H9 (cell line): ENCODE measurements around the gene TMPRSS6. TPM values are rescaled to one million over a fixed set of nuclear protein-coding genes. Genes with fewer than 3 reads are reported as not detected.

Experiments used
- DNase-seq: peaks from one replicate; pipeline ENCODE4 v3.0.0-alpha.2; 2017
- H2AFZ ChIP-seq: one replicate; pipeline ENCODE4 v1.6.1; 2013; ENCODE audit warnings: mild to moderate bottlenecking, low read length, control low read depth, moderate library complexity
- H2AK5ac ChIP-seq: 2 replicates; pipeline ENCODE4 v1.6.1; 2013; ENCODE audit warnings: low read length, control low read depth, mixed read lengths; ENCODE audit not compliant: insufficient read length
- H2BK120ac ChIP-seq: one replicate; pipeline ENCODE4 v1.6.1; 2013; ENCODE audit warnings: low read depth, mild to moderate bottlenecking, low read length, control low read depth, inconsistent platforms; ENCODE audit not compliant: poor library complexity, severe bottlenecking
- H2BK12ac ChIP-seq: 2 replicates; pipeline ENCODE4 v1.6.1; 2013; ENCODE audit warnings: low read length, control low read depth, mixed read lengths, low read depth; ENCODE audit not compliant: insufficient read length
- H2BK15ac ChIP-seq: 2 replicates; pipeline ENCODE4 v1.6.1; 2013; ENCODE audit warnings: low read depth, low read length, control low read depth
- H2BK20ac ChIP-seq: one replicate; pipeline ENCODE4 v1.6.1; 2013; ENCODE audit warnings: low read depth, mild to moderate bottlenecking, low read length, control low read depth, inconsistent platforms; ENCODE audit not compliant: poor library complexity, severe bottlenecking
- H2BK5ac ChIP-seq: 2 replicates; pipeline ENCODE4 v1.6.1; 2013; ENCODE audit warnings: low read length, control low read depth, mixed read lengths; ENCODE audit not compliant: insufficient read length
- H3K14ac ChIP-seq: 2 replicates; pipeline ENCODE4 v1.6.1; 2013; ENCODE audit warnings: low read length, control low read depth; ENCODE audit not compliant: insufficient read depth
- H3K18ac ChIP-seq: 2 replicates; pipeline ENCODE4 v1.6.1; 2013; ENCODE audit warnings: low read depth, mild to moderate bottlenecking, mixed read lengths, low read length, control low read depth; ENCODE audit not compliant: insufficient read length
- H3K23ac ChIP-seq: 2 replicates; pipeline ENCODE4 v1.6.1; 2013; ENCODE audit warnings: low read length, control low read depth, mixed read lengths, low read depth; ENCODE audit not compliant: insufficient read length
- H3K23me2 ChIP-seq: 2 replicates; pipeline ENCODE4 v1.6.1; 2013; ENCODE audit warnings: low read depth, mild to moderate bottlenecking, mixed read lengths, low read length, control low read depth; ENCODE audit not compliant: insufficient read length, poor library complexity, severe bottlenecking
- H3K27ac ChIP-seq: 2 replicates; pipeline ENCODE4 v1.5.1; 2013; ENCODE audit warnings: low read length, control low read depth, mixed read lengths, low read depth; ENCODE audit not compliant: insufficient read length
- H3K27me3 ChIP-seq: 2 replicates; pipeline ENCODE4 v1.6.1; 2013; ENCODE audit warnings: low read length, control low read depth, inconsistent platforms; ENCODE audit not compliant: insufficient read depth
- H3K4ac ChIP-seq: 2 replicates; pipeline ENCODE4 v1.6.1; 2013; ENCODE audit warnings: low read depth, mild to moderate bottlenecking, control low read depth, inconsistent platforms, low read length, moderate library complexity
- H3K4me1 ChIP-seq: 2 replicates; pipeline ENCODE4 v1.6.1; 2013; ENCODE audit warnings: low read length, control low read depth, inconsistent platforms; ENCODE audit not compliant: insufficient read depth
- H3K4me2 ChIP-seq: 2 replicates; pipeline ENCODE4 v1.6.1; 2013; ENCODE audit warnings: low read length, control low read depth, mixed read lengths; ENCODE audit not compliant: insufficient read length, insufficient read depth
- H3K56ac ChIP-seq: 2 replicates; pipeline ENCODE4 v1.6.1; 2013; ENCODE audit warnings: low read depth, mild to moderate bottlenecking, mixed read lengths, low read length, control low read depth; ENCODE audit not compliant: insufficient read length
- H3K79me1 ChIP-seq: 2 replicates; pipeline ENCODE4 v1.6.1; 2013; ENCODE audit warnings: low read depth, mild to moderate bottlenecking, moderate library complexity, low read length, control low read depth, inconsistent platforms; ENCODE audit not compliant: insufficient read depth, poor library complexity, severe bottlenecking
- H3K79me2 ChIP-seq: 2 replicates; pipeline ENCODE4 v1.6.1; 2013; ENCODE audit warnings: low read length, control low read depth, inconsistent platforms; ENCODE audit not compliant: insufficient read depth
- H3K9ac ChIP-seq: 2 replicates; pipeline ENCODE4 v1.6.1; 2013; ENCODE audit warnings: low read length, control low read depth, mixed read lengths; ENCODE audit not compliant: insufficient read length; ENCODE audit errors: extremely low read depth
- H3K9me3 ChIP-seq: one replicate; pipeline ENCODE4 v1.6.1; 2013; ENCODE audit warnings: low read depth, low read length, inconsistent platforms; ENCODE audit not compliant: control insufficient read depth
- H3T11ph ChIP-seq: one replicate; pipeline ENCODE4 v1.6.1; 2013; ENCODE audit warnings: mild to moderate bottlenecking, low read length, control low read depth, inconsistent platforms
- H4K20me1 ChIP-seq: one replicate; pipeline ENCODE4 v1.6.1; 2013; ENCODE audit not compliant: control insufficient read depth, insufficient read length, insufficient read depth
- H4K5ac ChIP-seq: 2 replicates; pipeline ENCODE4 v1.6.1; 2013; ENCODE audit warnings: low read depth, mild to moderate bottlenecking, mixed read lengths, low read length, control low read depth; ENCODE audit not compliant: insufficient read length
- H4K8ac ChIP-seq: replicated peaks from 2 replicates; pipeline ENCODE4 v1.6.1; 2013; ENCODE audit warnings: low read length, control low read depth, mixed read lengths, low read depth; ENCODE audit not compliant: insufficient read length
- H4K91ac ChIP-seq: 2 replicates; pipeline ENCODE4 v1.6.1; 2013; ENCODE audit warnings: low read depth, mild to moderate bottlenecking, moderate library complexity, mixed read lengths, low read length, control low read depth; ENCODE audit not compliant: insufficient read length
- H3K27ac Mint-ChIP-seq, 3 experiments: 2 replicates in 2 of 3; 3 replicates in 1 of 3; pipeline ENCODE4 v1.8.0; 2020 to 2021; ENCODE audit warnings: mixed read lengths in 3 of 3, mild to moderate bottlenecking in 1 of 3, moderate library complexity in 1 of 3
- H3K27me3 Mint-ChIP-seq: 2 replicates; pipeline ENCODE4 v1.8.0; 2021; ENCODE audit warnings: low read depth, mild to moderate bottlenecking, moderate library complexity, mixed read lengths
- H3K36me3 Mint-ChIP-seq, 3 experiments: 2 replicates in 2 of 3; 3 replicates in 1 of 3; pipeline ENCODE4 v1.8.0; 2020 to 2021; ENCODE audit warnings: low read depth in 3 of 3, mixed read lengths in 3 of 3; ENCODE audit not compliant: insufficient read depth in 1 of 3
- H3K4me1 Mint-ChIP-seq, 2 experiments: 2 replicates each; pipeline ENCODE4 v1.8.0; 2020; ENCODE audit warnings: mixed read lengths in 2 of 2
- H3K4me3 Mint-ChIP-seq, 2 experiments: 2 replicates in 1 of 2; 3 replicates in 1 of 2; pipeline ENCODE4 v1.8.0; 2020 to 2021; ENCODE audit warnings: mild to moderate bottlenecking in 2 of 2, mixed read lengths in 2 of 2, moderate library complexity in 1 of 2
- H3K9me3 Mint-ChIP-seq, 2 experiments: 2 replicates in 1 of 2; 3 replicates in 1 of 2; pipeline ENCODE4 v1.8.0; 2020; ENCODE audit warnings: mild to moderate bottlenecking in 2 of 2, mixed read lengths in 2 of 2, moderate library complexity in 1 of 2
- WGBS: extraction: QIAGEN DNeasy Blood & Tissue Kit; methylation state at CpG from one replicate; pipeline ENCODE4 v1.1.7; 2013; ENCODE audit warnings: missing lambda C conversion rate, low lambda C conversion rate, mixed read lengths; ENCODE audit not compliant: insufficient read length; ENCODE audit errors: extremely low coverage; 5-methylcytosine and 5-hydroxymethylcytosine counted together
- total RNA-seq: library from RNA; stranded (reverse); gene quantifications from 2 replicates; pipeline ENCODE4 v1.2.1, GENCODE V29; 2021
- TF ChIP-seq, protein P1 (sequence below): fragments of 200-600 bp; sonication (generic); conservative IDR thresholded peaks from 3 replicates; pipeline ENCODE4 v1.8.0; 2021; ENCODE audit warnings: antibody characterized with exemption, mild to moderate bottlenecking

The TMPRSS6 gene
- total RNA-seq, 1 experiment from 2014 or later = not detected

DNA sequence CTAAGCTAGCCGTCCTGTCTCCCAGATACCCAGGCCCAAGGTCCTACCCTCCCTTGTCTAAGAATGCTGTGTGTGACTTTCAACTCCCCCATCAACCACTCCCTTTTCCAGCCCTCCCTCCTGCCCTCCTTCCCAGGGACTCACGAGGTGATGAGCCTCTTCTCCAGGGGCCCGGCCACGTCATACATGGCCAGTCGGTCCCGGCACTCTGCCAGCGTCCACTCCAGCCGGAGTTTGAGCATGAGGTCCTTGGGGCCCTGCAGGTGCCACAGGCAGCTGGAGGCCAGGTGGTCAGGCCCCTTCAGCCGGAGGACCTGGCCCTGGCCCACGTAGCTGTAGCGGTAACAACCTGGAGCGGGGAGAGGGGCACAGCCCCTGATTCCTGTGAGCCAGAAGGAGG lies 20.1 kb downstream of the TMPRSS6 start:
- Histone ChIP-seq H4K20me1 (no peaks in the 10 kb centered on the region), H2BK20ac (no peak overlapping the region), H3K18ac (no peak overlapping the region), H3K79me2 (no peaks in the 10 kb centered on the region), H3K14ac (no peak overlapping the region), H3K23me2 (no peaks in the 10 kb centered on the region), H3K79me1 (no peaks in the 10 kb centered on the region), H3T11ph (no peak overlapping the region), H2AFZ (no peak overlapping the region), H3K4me2 (no peak overlapping the region), H3K4ac (no peak overlapping the region), H3K27me3 (no peaks in the 10 kb centered on the region), H2BK5ac (no peak overlapping the region), H3K56ac (no peak overlapping the region), H3K9ac (no peak overlapping the region), H2BK15ac (no peak overlapping the region), H4K5ac (no peak overlapping the region), H4K8ac (no peak overlapping the region), H3K9me3 (no peaks in the 10 kb centered on the region), H3K27ac (no peak overlapping the region), H3K4me1 (no peaks in the 10 kb centered on the region), H4K91ac (no peak overlapping the region), H2AK5ac (no peak overlapping the region), H3K23ac (no peak overlapping the region), H2BK12ac (no peak overlapping the region), H2BK120ac (no peak overlapping the region)
- Mint-ChIP-seq H3K36me3 (no peaks in the 10 kb centered on the region), H3K27me3 (peaks cover 52% of the 10 kb centered on the region), H3K4me1 (peaks cover 10 to 19% of the 10 kb centered on the region in 2 experiments), H3K27ac (no peak overlapping the region; a peak in 1 of 7 replicates), H3K9me3 (no peaks in the 10 kb centered on the region), H3K4me3 (no peak overlapping the region)
- no peak for DNase-seq
- no CpG with 5 or more reads among the region's 12 CpGs for WGBS
- TF ChIP-seq, protein P1, sequence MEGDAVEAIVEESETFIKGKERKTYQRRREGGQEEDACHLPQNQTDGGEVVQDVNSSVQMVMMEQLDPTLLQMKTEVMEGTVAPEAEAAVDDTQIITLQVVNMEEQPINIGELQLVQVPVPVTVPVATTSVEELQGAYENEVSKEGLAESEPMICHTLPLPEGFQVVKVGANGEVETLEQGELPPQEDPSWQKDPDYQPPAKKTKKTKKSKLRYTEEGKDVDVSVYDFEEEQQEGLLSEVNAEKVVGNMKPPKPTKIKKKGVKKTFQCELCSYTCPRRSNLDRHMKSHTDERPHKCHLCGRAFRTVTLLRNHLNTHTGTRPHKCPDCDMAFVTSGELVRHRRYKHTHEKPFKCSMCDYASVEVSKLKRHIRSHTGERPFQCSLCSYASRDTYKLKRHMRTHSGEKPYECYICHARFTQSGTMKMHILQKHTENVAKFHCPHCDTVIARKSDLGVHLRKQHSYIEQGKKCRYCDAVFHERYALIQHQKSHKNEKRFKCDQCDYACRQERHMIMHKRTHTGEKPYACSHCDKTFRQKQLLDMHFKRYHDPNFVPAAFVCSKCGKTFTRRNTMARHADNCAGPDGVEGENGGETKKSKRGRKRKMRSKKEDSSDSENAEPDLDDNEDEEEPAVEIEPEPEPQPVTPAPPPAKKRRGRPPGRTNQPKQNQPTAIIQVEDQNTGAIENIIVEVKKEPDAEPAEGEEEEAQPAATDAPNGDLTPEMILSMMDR = no peak
